Right lobe of liver (tissue), 6 donors: ENCODE results near the gene DNER. TPM values are rescaled to one million over a fixed set of nuclear protein-coding genes. Genes with fewer than 3 reads are reported as not detected.

Experiments used
- ATAC-seq, 4 donors: fragments of 200-7000 bp; cut with Tn5 transposase; one replicate each; pipeline ENCODE4 v1.9.1; 2020; ENCODE audit warnings: mild to moderate bottlenecking in 4 of 4, moderate library complexity in 4 of 4
- DNase-seq, 3 donors: peaks; one replicate each; pipeline ENCODE4 v3.0.0-alpha.2; 2020
- H3K27ac ChIP-seq, 3 donors: fragments of 200-600 bp; one replicate each; pipeline ENCODE4 v1.8.0; 2022
- H3K27me3 ChIP-seq, 2 donors: fragments of 200-600 bp; one replicate each; pipeline ENCODE4 v1.8.0; 2022
- H3K36me3 ChIP-seq, 4 donors: fragments of 200-600 bp; sonication (generic) in 1 of 4; one replicate each; pipeline versions ENCODE4 v1.5.1 to v1.8.0; 2017 to 2022; ENCODE audit warnings: control low read depth in 1 of 4
- H3K4me1 ChIP-seq, 4 donors: fragments of 200-600 bp; sonication (generic) in 1 of 4; one replicate each; pipeline versions ENCODE4 v1.5.1 to v1.8.0; 2017 to 2022; ENCODE audit warnings: control low read depth in 1 of 4
- H3K4me3 ChIP-seq, 3 donors: fragments of 200-600 bp; one replicate each; pipeline ENCODE4 v1.8.0; 2022
- H3K9me3 ChIP-seq, 4 donors: fragments of 200-600 bp; sonication (generic) in 1 of 4; one replicate each; pipeline versions ENCODE4 v1.5.1 to v1.8.0; 2017 to 2022; ENCODE audit warnings: control low read depth in 1 of 4
- POLR2A ChIP-seq: fragments of 450-650 bp; IDR thresholded peaks from one replicate; pipeline ENCODE4 v1.6.1; 2017; ENCODE audit warnings: antibody characterized with exemption, mild to moderate bottlenecking
- WGBS: methylation state at CpG from one replicate; pipeline ENCODE4 v1.1.6; 2018; ENCODE audit warnings: low coverage, low lambda C conversion rate; ENCODE audit not compliant: insufficient coverage; ENCODE audit errors: missing lambda C conversion rate; 5-methylcytosine and 5-hydroxymethylcytosine counted together
- intact Hi-C, 2 donors: fragments of 100-400 bp; cut with DNase I; formaldehyde crosslinking; loops; one replicate each; pipeline versions ENCODE4 v1.11.2 to v1.14.1; 2022
- total RNA-seq, 6 experiments: library from RNA; depleted of rRNA in 2 of 6; stranded (reverse); fragments of >200 nt in 2 of 6; fragmentation: NEBNext Ultra II Directional in 3 of 6; extraction: Animal tissue kit (Norgen Biotek cat#: 25700) in 3 of 6; gene quantifications; one replicate each; pipeline versions ENCODE4 v1.1.0 to v1.2.4, GENCODE V29; 2016 to 2023
- TF ChIP-seq, protein P1 (sequence below), 4 donors: fragments of 200-600 bp in 3 of 4; fragments of 450-650 bp in 1 of 4; IDR thresholded peaks; one replicate each; pipeline versions ENCODE4 v1.5.1 to v1.8.0; 2016 to 2022; ENCODE audit warnings: antibody characterized with exemption in 4 of 4, mild to moderate bottlenecking in 2 of 4
- donor health status: DM: no; HTN: yes; CAD: no.
- donor health status: DM: no; HTN: no; CAD: no.
- donor health status: DM: no; HTN: no; CAD: no.
- donor health status: DM: no; HTN: yes; CAD: no.
- donor health status: DM: no; HTN: yes; CAD: no.

DNER gene
- total RNA-seq, 6 experiments from 2014 or later: 0.13 TPM; not detected in 5

DNA sequence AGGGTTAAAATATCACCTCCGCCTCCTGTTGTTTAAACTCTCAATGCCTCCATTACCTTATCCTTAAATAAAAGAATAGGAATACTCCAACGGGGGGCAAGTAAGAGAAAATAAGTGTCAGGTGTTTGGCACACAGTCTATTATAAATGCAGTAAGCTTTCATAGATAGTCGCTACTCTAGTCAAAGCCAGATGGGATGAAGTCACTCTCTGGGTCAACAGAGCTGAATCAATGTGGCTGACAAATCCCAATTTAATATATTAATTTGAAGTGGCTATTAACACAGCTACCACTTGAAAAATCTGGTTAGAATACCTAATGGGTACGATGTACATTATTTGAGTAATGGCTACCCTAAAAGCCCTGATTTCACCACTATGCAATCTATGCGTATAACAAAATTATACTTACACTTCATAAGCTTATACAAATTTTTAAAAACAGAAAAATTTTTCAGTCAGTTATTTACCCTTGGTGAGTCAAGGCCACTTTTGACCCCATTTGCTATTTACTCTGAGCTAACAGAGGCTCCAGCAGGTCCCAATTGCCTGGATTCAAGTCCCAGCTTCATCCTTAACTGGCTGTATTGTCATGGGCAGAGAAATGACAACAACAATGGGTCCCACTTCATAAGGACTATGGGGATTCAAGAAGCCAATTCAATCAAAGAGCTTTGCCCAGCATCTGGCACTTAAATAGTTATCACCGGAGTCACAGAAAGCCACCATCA is 275.8 kb downstream of the DNER start:
- Histone ChIP-seq H3K4me3 (no peak overlapping the region), H3K27me3 (peaks cover 0 to 8% of the 10 kb centered on the region in 2 donors), H3K36me3 (no peaks in the 10 kb centered on the region), H3K27ac (no peak overlapping the region), H3K9me3 (peaks cover 0 to 3% (median 0%) of the 10 kb centered on the region in 4 donors), H3K4me1 (no peaks in the 10 kb centered on the region)
- DNase-seq (no peak), ATAC-seq (no peak)
- intact Hi-C loops: no loop called here
- TF ChIP-seq, protein P1, sequence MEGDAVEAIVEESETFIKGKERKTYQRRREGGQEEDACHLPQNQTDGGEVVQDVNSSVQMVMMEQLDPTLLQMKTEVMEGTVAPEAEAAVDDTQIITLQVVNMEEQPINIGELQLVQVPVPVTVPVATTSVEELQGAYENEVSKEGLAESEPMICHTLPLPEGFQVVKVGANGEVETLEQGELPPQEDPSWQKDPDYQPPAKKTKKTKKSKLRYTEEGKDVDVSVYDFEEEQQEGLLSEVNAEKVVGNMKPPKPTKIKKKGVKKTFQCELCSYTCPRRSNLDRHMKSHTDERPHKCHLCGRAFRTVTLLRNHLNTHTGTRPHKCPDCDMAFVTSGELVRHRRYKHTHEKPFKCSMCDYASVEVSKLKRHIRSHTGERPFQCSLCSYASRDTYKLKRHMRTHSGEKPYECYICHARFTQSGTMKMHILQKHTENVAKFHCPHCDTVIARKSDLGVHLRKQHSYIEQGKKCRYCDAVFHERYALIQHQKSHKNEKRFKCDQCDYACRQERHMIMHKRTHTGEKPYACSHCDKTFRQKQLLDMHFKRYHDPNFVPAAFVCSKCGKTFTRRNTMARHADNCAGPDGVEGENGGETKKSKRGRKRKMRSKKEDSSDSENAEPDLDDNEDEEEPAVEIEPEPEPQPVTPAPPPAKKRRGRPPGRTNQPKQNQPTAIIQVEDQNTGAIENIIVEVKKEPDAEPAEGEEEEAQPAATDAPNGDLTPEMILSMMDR (IDR thresholded peaks at IDR 0.05): no peak
- TF ChIP-seq POLR2A: no peak
- WGBS: 52% methylated on average over 5 of the region's 6 CpGs

- intact Hi-C loops: no loop called here
- TF ChIP-seq POLR2A: no peak
- TF ChIP-seq, protein P1 (IDR thresholded peaks at IDR 0.05): no peak
- H3K36me3 ChIP-seq: no peaks in the 10 kb centered on the region
- H3K9me3 ChIP-seq: peaks cover 0 to 3% (median 0%) of the 10 kb centered on the region in 4 donors
- ATAC-seq: no peak
- no peaks in the 10 kb centered on the region for H3K4me1 ChIP-seq
- H3K4me3 ChIP-seq: no peak overlapping the region
- H3K27ac ChIP-seq: no peak overlapping the region
- DNase-seq: no peak
- 66% methylated on average over 2 of the region's 2 CpGs for WGBS
- no peaks in the 10 kb centered on the region for H3K27me3 ChIP-seq
Measured at GRCh38 chr2:229437467-229437866, 276.9 kb downstream of the DNER start.

GRCh38 chr2:229434187-229434586 is 280.2 kb downstream of the DNER start:
- Histone ChIP-seq H3K4me3 (no peak overlapping the region), H3K27ac (no peak overlapping the region), H3K4me1 (no peaks in the 10 kb centered on the region), H3K9me3 (peaks cover 0 to 3% (median 0%) of the 10 kb centered on the region in 4 donors), H3K36me3 (no peaks in the 10 kb centered on the region), H3K27me3 (no peaks in the 10 kb centered on the region)
- intact Hi-C loops: no loop called here
- WGBS: 43% methylated on average over 2 of the region's 2 CpGs
- ATAC-seq: no peak
- no peak for TF ChIP-seq POLR2A
- TF ChIP-seq, protein P1 (IDR thresholded peaks at IDR 0.05): no peak
- no peak for DNase-seq

- Histone ChIP-seq H3K27me3 (no peaks in the 10 kb centered on the region), H3K4me3 (no peak overlapping the region), H3K4me1 (no peaks in the 10 kb centered on the region), H3K27ac (no peak overlapping the region), H3K9me3 (peaks cover 0 to 3% (median 0%) of the 10 kb centered on the region in 4 donors), H3K36me3 (no peaks in the 10 kb centered on the region)
- intact Hi-C loops: no loop called here
- 54% methylated on average over 5 of the region's 5 CpGs for WGBS
- TF ChIP-seq, protein P1 (IDR thresholded peaks at IDR 0.05): no peak
- TF ChIP-seq POLR2A: no peak
- no peak for DNase-seq
- no peak for ATAC-seq
Measured at GRCh38 chr2:229433351-229433750, 281.0 kb downstream of the DNER start.
